Panc1 (cell line): ENCODE data around the gene OLFML2A. TPM values are rescaled to one million over a fixed set of nuclear protein-coding genes. Genes with fewer than 3 reads are reported as not detected.

Experiments used
- ATAC-seq: fragments of 200-7000 bp; cut with Tn5 transposase; 2 replicates; pipeline ENCODE4 v1.9.1; 2020; ENCODE audit warnings: mild to moderate bottlenecking, moderate library complexity
- BruUV-seq: library from RNA; stranded (reverse); fragments of 400-500 nt; replicated peaks from 2 replicates; lab custom pipeline; 2021; lab: Mats Ljungman, UMichigan
- CTCF ChIA-PET: fragments of 300-600 bp; sonication (Branson Sonifier 250); formaldehyde crosslinking; loops from one replicate; lab custom pipeline; 2022; ENCODE audit warnings: antibody characterized with exemption; lab: Charles Lee
- POLR2A ChIA-PET: fragments of 300-600 bp; sonication (Branson Sonifier 250); formaldehyde crosslinking; loops from one replicate; lab custom pipeline; 2022; ENCODE audit warnings: antibody characterized with exemption; lab: Charles Lee
- DNase-seq: peaks from one replicate; pipeline ENCODE4 v3.0.0-alpha.2; 2010; ENCODE audit warnings: low read depth, low spot score
- H3K27ac ChIP-seq: 2 replicates; pipeline ENCODE4 v1.5.1; 2011; ENCODE audit warnings: mild to moderate bottlenecking, low read length, inconsistent platforms
- H3K27me3 ChIP-seq: fragments of 200-500 bp; sonication (Bioruptor generic); 2 replicates; pipeline ENCODE4 v1.6.0; 2014; ENCODE audit warnings: low read length, inconsistent platforms; ENCODE audit not compliant: control insufficient read depth, insufficient read depth
- H3K36me3 ChIP-seq: fragments of 200-500 bp; sonication (Bioruptor generic); 2 replicates; pipeline ENCODE4 v1.5.1; 2014; ENCODE audit warnings: inconsistent platforms, mild to moderate bottlenecking, low read length, moderate library complexity; ENCODE audit not compliant: control insufficient read depth, insufficient read depth
- H3K4me1 ChIP-seq: 2 replicates; pipeline ENCODE4 v1.5.1; 2011; ENCODE audit warnings: inconsistent platforms, mild to moderate bottlenecking, low read length, moderate library complexity; ENCODE audit not compliant: control insufficient read depth, insufficient read depth
- H3K4me3 ChIP-seq, 2 experiments: 2 replicates each; pipeline ENCODE4 v1.5.1; 2011 to 2012; ENCODE audit warnings: low read depth in 2 of 2, low read length in 2 of 2, mild to moderate bottlenecking in 2 of 2, inconsistent platforms in 1 of 2, moderate library complexity in 1 of 2
- H3K9me3 ChIP-seq: fragments of 200-500 bp; sonication (Bioruptor generic); 2 replicates; pipeline ENCODE4 v1.5.1; 2014; ENCODE audit warnings: low read depth, mild to moderate bottlenecking, inconsistent platforms, low read length, moderate library complexity; ENCODE audit not compliant: control insufficient read depth, insufficient read depth
- POLR2AphosphoS5 ChIP-seq: IDR thresholded peaks from 2 replicates; pipeline ENCODE4 v1.6.1; 2012; ENCODE audit warnings: mild to moderate bottlenecking, low read depth, low read length, moderate library complexity
- SIN3A ChIP-seq: IDR thresholded peaks from 2 replicates; pipeline ENCODE4 v1.6.1; 2012; ENCODE audit warnings: low read depth, mild to moderate bottlenecking, low read length, moderate library complexity, borderline replicate concordance; ENCODE audit not compliant: insufficient read depth
- TCF7L2 ChIP-seq: IDR thresholded peaks from 2 replicates; pipeline ENCODE4 v1.6.1; 2011; ENCODE audit warnings: mild to moderate bottlenecking, low read depth, low read length, inconsistent platforms
- in situ Hi-C: cut with HindIII; loops from 2 replicates; pipeline ENCODE4 v1.10.0; 2016; ENCODE audit warnings: low sequenced_read_pairs, low pct_unique_long_range_greater_than_20kb
- intact Hi-C: fragments of 100-400 bp; cut with micrococcal nuclease; formaldehyde crosslinking; loops from one replicate; pipeline ENCODE4 v1.10.0; 2022; ENCODE audit not compliant: unreplicated experiment
- total RNA-seq: library from RNA; stranded (reverse); gene quantifications from one replicate; pipeline ENCODE4 v1.2.1, GENCODE V29; 2021; ENCODE audit not compliant: unreplicated experiment
- TF ChIP-seq, protein P1 (sequence below), 2 experiments: IDR thresholded peaks; 2 replicates each; pipeline ENCODE4 v1.6.1; 2011 to 2012; ENCODE audit warnings: low read depth in 2 of 2, control low read depth in 1 of 2, low read length in 1 of 2, mild to moderate bottlenecking in 1 of 2, moderate library complexity in 1 of 2; ENCODE audit not compliant: insufficient read depth in 1 of 2
- TF ChIP-seq, protein P2 (sequence below): fragments of 450-650 bp; IDR thresholded peaks from 2 replicates; pipeline ENCODE4 v1.5.1; 2017; ENCODE audit warnings: mild to moderate bottlenecking

The OLFML2A gene
- total RNA-seq, 1 experiment from 2014 or later, result 44.5 TPM

DNA sequence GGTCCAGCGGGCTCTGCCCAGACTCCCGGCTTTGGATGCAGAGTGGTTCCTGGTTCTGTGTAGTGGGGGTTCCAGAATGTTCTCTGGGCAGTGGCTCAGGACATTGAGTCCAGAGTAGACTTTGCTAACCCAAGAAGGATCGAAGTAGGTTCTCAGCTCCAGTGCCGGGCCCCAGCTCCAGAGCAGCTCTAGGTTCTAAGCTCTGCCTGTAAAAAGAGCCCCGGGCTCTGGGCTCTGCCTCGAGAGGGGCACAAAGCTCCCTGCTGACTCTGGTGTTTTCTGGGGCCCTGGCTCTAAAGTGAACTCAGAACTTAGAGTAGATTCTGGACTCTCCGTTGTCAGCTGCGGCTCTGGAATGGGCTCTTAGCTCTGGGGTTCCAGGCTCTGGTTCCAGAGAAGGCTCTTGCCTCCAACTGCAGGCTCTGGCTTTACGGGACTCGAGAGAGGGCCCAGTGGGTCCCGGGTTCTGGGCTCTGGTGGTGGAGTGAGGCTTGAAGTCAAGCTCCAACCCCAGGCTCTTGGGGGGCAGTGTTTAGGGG is 76.7 kb downstream of the OLFML2A start:
- in situ Hi-C loops (no loop called here), intact Hi-C loops (loop anchor here (1.0 kb wide), 1 partner anchor 82 kb away; the partner anchor contains the start of gene NR6A1)
- Histone ChIP-seq H3K4me3 (peak overlapping the region; percentile 48 to 56), H3K4me1 (peaks cover 7% of the 10 kb centered on the region; the same call in 1 of the 2 replicates), H3K36me3 (no peaks in the 10 kb centered on the region), H3K27me3 (no peaks in the 10 kb centered on the region), H3K9me3 (no peaks in the 10 kb centered on the region), H3K27ac (peak overlapping the region; percentile 29; the same call in 1 of the 2 replicates)
- CTCF ChIA-PET, result interaction anchor here (0.8 to 7.5 kb wide), 6 partner anchors 9 to 85 kb away, joined by 6 to 134 read pairs (median 8); partner anchors contain the start of genes NR6A1 and OLFML2A
- POLR2A ChIA-PET, result interaction anchor here (0.6 to 1.0 kb wide), 3 partner anchors 13 to 85 kb away, joined by 3 read pairs; partner anchors contain the start of gene NR6A1
- no peak for DNase-seq
- no peak; the same call in 1 of the 2 replicates for ATAC-seq
- no TSS peak for BruUV-seq
- TF ChIP-seq, protein P1, sequence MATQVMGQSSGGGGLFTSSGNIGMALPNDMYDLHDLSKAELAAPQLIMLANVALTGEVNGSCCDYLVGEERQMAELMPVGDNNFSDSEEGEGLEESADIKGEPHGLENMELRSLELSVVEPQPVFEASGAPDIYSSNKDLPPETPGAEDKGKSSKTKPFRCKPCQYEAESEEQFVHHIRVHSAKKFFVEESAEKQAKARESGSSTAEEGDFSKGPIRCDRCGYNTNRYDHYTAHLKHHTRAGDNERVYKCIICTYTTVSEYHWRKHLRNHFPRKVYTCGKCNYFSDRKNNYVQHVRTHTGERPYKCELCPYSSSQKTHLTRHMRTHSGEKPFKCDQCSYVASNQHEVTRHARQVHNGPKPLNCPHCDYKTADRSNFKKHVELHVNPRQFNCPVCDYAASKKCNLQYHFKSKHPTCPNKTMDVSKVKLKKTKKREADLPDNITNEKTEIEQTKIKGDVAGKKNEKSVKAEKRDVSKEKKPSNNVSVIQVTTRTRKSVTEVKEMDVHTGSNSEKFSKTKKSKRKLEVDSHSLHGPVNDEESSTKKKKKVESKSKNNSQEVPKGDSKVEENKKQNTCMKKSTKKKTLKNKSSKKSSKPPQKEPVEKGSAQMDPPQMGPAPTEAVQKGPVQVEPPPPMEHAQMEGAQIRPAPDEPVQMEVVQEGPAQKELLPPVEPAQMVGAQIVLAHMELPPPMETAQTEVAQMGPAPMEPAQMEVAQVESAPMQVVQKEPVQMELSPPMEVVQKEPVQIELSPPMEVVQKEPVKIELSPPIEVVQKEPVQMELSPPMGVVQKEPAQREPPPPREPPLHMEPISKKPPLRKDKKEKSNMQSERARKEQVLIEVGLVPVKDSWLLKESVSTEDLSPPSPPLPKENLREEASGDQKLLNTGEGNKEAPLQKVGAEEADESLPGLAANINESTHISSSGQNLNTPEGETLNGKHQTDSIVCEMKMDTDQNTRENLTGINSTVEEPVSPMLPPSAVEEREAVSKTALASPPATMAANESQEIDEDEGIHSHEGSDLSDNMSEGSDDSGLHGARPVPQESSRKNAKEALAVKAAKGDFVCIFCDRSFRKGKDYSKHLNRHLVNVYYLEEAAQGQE (IDR thresholded peaks at IDR 0.05; ENCODE audit: insufficient read depth in 1 of 2, low read depth in 2 of 2, low read length in 1 of 2), result no peak
- no peak for TF ChIP-seq POLR2AphosphoS5
- TF ChIP-seq, protein P2, sequence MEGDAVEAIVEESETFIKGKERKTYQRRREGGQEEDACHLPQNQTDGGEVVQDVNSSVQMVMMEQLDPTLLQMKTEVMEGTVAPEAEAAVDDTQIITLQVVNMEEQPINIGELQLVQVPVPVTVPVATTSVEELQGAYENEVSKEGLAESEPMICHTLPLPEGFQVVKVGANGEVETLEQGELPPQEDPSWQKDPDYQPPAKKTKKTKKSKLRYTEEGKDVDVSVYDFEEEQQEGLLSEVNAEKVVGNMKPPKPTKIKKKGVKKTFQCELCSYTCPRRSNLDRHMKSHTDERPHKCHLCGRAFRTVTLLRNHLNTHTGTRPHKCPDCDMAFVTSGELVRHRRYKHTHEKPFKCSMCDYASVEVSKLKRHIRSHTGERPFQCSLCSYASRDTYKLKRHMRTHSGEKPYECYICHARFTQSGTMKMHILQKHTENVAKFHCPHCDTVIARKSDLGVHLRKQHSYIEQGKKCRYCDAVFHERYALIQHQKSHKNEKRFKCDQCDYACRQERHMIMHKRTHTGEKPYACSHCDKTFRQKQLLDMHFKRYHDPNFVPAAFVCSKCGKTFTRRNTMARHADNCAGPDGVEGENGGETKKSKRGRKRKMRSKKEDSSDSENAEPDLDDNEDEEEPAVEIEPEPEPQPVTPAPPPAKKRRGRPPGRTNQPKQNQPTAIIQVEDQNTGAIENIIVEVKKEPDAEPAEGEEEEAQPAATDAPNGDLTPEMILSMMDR, result no peak
- TF ChIP-seq TCF7L2, result no peak
- TF ChIP-seq SIN3A, result no peak

DNA sequence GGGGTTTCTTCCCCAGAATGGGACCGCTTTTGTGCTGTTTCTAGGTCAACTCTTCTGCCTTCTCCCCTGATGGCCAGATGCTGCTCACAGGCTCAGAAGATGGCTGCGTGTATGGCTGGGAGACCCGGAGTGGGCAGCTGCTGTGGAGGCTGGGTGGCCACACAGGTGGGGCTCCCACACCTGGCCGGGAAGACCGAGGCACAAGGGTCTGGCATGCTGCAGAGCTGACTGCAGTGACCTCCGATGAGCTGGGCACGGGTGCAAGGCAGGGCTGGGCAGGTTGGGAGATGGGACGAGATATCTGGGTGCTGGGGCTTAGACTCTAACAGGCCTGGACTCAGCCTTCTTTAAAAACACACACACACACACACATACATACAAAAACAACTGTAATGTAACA is 77.2 kb downstream of the OLFML2A start:
- ChIA-PET CTCF (interaction anchor here (0.7 to 7.5 kb wide), 6 partner anchors 8 to 90 kb away, joined by 5 to 134 read pairs (median 8); partner anchors contain the start of genes NR6A1 and OLFML2A), POLR2A (interaction anchor here (0.7 to 1.0 kb wide), 2 partner anchors 67 to 85 kb away, joined by 3 to 4 read pairs; no protein-coding TSS in a partner anchor)
- no peak overlapping the region for H3K27ac ChIP-seq
- intact Hi-C loops, result no loop called here
- H3K27me3 ChIP-seq, result no peaks in the 10 kb centered on the region
- H3K4me3 ChIP-seq, result no peak overlapping the region
- TF ChIP-seq TCF7L2, result no peak
- ATAC-seq (no peak), DNase-seq (no peak)
- in situ Hi-C loops, result no loop called here
- no peaks in the 10 kb centered on the region for H3K9me3 ChIP-seq
- peaks cover 11% of the 10 kb centered on the region for H3K4me1 ChIP-seq
- no peaks in the 10 kb centered on the region; the same call in 1 of the 2 replicates for H3K36me3 ChIP-seq
- no TSS peak for BruUV-seq
